ENCODE data around the gene OR4C13. TPM values are rescaled to one million over a fixed set of nuclear protein-coding genes. Genes with fewer than 3 reads are reported as not detected.
A peak's percentile ranks its signal among the peaks of the same experiment; 100 is the strongest.
"Not testable (repeated sequence)": the region's sequence is repeated elsewhere in the genome, so short reads cannot be mapped to it uniquely, and the experiment has no call there.

The OR4C13 gene
- not detected for total RNA-seq

GRCh38 chr11:49952091-49952490, at the start of gene OR4C13:
Gene OR4C13 (plus strand): TSS chr11:49952391. CDS start chr11:49952423, 32 bp downstream.
- no peak for TF ChIP-seq POLR2A (IDR thresholded peaks at IDR 0.05)
- TF ChIP-seq, protein P1, sequence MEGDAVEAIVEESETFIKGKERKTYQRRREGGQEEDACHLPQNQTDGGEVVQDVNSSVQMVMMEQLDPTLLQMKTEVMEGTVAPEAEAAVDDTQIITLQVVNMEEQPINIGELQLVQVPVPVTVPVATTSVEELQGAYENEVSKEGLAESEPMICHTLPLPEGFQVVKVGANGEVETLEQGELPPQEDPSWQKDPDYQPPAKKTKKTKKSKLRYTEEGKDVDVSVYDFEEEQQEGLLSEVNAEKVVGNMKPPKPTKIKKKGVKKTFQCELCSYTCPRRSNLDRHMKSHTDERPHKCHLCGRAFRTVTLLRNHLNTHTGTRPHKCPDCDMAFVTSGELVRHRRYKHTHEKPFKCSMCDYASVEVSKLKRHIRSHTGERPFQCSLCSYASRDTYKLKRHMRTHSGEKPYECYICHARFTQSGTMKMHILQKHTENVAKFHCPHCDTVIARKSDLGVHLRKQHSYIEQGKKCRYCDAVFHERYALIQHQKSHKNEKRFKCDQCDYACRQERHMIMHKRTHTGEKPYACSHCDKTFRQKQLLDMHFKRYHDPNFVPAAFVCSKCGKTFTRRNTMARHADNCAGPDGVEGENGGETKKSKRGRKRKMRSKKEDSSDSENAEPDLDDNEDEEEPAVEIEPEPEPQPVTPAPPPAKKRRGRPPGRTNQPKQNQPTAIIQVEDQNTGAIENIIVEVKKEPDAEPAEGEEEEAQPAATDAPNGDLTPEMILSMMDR (IDR thresholded peaks at IDR 0.05) = no peak

DNA sequence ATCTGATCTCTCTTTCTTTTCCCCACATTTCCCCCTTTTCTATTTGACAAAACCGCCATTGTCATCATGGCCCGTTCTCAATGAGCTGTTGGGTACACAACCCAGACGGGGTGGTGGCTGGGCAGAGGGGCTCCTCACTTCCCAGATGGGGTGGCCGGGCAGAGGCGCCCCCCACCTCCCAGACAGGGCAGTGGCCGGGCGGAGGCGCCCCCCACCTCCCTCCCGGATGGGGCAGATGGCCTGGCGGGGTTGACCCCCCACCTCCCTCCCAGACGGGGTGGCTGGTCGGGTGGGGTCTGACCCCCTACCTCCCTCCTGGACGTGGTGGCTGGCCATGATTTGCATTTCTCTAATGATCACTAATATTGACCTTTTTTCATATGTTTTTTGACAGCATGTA, 40.7 kb upstream of the OR4C13 start:
- H3K4me3 ChIP-seq; DNase-seq; intact Hi-C loops (cut with DNase I); H3K36me3 ChIP-seq; H3K27ac ChIP-seq; H3K4me1 ChIP-seq; H3K27me3 ChIP-seq; H3K9me3 ChIP-seq: not testable (repeated sequence)
- WGBS, 2 donors = 0 to 33% methylated on average over 1 to 2 of the region's 13 CpGs

More at GRCh38 chr11:49952091-49952490, at the start of gene OR4C13:
- no peak within 1 kb of the TSS for H3K4me3 ChIP-seq
- no peaks in the 10 kb centered on the region for H3K27me3 ChIP-seq
- H3K4me1 ChIP-seq = no peaks in the 10 kb centered on the region
- no peak for DNase-seq
- no peak within 1 kb of the TSS for H3K27ac ChIP-seq
- intact Hi-C loops (cut with DNase I) = no loop called here
- 63 to 92% methylated on average over 1 of the region's 1 CpG for WGBS, 2 donors
- H3K36me3 ChIP-seq = no peaks in the 10 kb centered on the region
- H3K9me3 ChIP-seq = peaks cover 0 to 3% (median 0%) of the 10 kb centered on the region in 3 donors

DNA sequence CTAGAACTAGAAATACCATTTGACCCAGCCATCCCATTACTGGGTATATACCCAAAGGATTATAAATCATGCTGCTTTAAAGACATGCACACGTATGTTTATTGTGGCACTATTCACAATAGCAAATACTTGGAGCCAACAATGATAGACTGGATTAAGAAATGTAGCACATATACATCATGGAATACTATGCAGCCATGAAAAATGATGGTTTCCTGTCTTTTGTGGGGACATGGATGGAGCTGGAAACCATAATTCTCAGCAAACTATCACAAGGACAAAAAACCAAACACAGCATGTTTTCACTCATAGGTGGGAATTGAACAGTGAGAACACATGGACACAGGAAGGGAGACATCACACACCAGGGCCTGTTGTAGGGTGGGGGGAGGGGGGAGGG, 3.5 kb upstream of the OR4C13 start:
- 43 to 75% methylated on average over 1 of the region's 1 CpG for WGBS, 2 donors
- intact Hi-C loops (cut with DNase I) = not testable (repeated sequence)

GRCh38 chr11:49973439-49973838, 21.2 kb downstream of the OR4C13 start:
- H3K27ac ChIP-seq; H3K4me1 ChIP-seq; H3K27me3 ChIP-seq; H3K4me3 ChIP-seq; intact Hi-C loops (cut with DNase I); H3K36me3 ChIP-seq; H3K9me3 ChIP-seq; DNase-seq: not testable (repeated sequence)
- 74 to 84% methylated on average over 4 of the region's 4 CpGs for WGBS, 2 donors

More for the DNA sequence above, 3.5 kb upstream of the OR4C13 start:
- not testable (repeated sequence) for H3K4me1 ChIP-seq, H3K9me3 ChIP-seq, H3K27me3 ChIP-seq, DNase-seq, H3K27ac ChIP-seq, H3K36me3 ChIP-seq, H3K4me3 ChIP-seq

- WGBS, 2 donors = 28 to 32% methylated on average over 1 of the region's 1 CpG
- H3K36me3 ChIP-seq; intact Hi-C loops (cut with DNase I): not testable (repeated sequence)
These were observed 30.2 kb downstream of the OR4C13 start, which contains the start of gene OR4C12 for GRCh38 chr11:49982435-49982834. Gene OR4C12 (minus strand): TSS chr11:49982535. CDS start chr11:49982501, 34 bp downstream.

GRCh38 chr11:49995565-49995964, 43.4 kb downstream of the OR4C13 start:
- Histone ChIP-seq H3K27me3 (no peaks in the 10 kb centered on the region), H3K4me1 (no peaks in the 10 kb centered on the region), H3K36me3 (no peaks in the 10 kb centered on the region), H3K9me3 (peaks cover 0 to 13% (median 3%) of the 10 kb centered on the region in 3 donors), H3K27ac (no peak overlapping the region), H3K4me3 (no peak overlapping the region)
- intact Hi-C loops (cut with DNase I) = no loop called here
- no peak for DNase-seq
- TF ChIP-seq, protein P1 (IDR thresholded peaks at IDR 0.05) = peak in 5 of 6 experiments; percentile 23 to 56 (median 29)
- TF ChIP-seq POLR2A (IDR thresholded peaks at IDR 0.05) = no peak
- 45 to 64% methylated on average over 6 of the region's 6 CpGs for WGBS, 2 donors

More at GRCh38 chr11:49982435-49982834, 30.2 kb downstream of the OR4C13 start, which contains the start of gene OR4C12:
- H3K4me1 ChIP-seq, H3K27ac ChIP-seq, H3K9me3 ChIP-seq, H3K27me3 ChIP-seq, H3K4me3 ChIP-seq, DNase-seq: not testable (repeated sequence)

Other genes starting within 250 kb of the OR4C13 start
- gene OR4C12, start 30.1 kb downstream of the OR4C13 start, total RNA-seq = not detected
- not detected for gene OR4C45, start 80.5 kb downstream of the OR4C13 start, total RNA-seq

All from esophagus squamous epithelium (tissue), 5 donors.